OCI-LY3 (cell line): ENCODE measurements around the gene ROR2.

Experiments used
- H2AFZ ChIP-seq: fragments of 200-600, 300-600 bp; shearing (Covaris generic); 2 replicates; pipeline ENCODE4 v1.6.0; 2014; ENCODE audit warnings: antibody characterized with exemption, low read depth, low read length
- H3K27ac ChIP-seq: fragments of 200-600, 300-600 bp; sonication (generic); 2 replicates; pipeline ENCODE4 v1.5.1; 2014; ENCODE audit warnings: mild to moderate bottlenecking, low read length, moderate library complexity, mixed read lengths
- H3K27me3 ChIP-seq: fragments of 200-600, 300-600 bp; sonication (generic); 2 replicates; pipeline ENCODE4 v1.6.1; 2014; ENCODE audit warnings: low read depth, low read length, mixed read lengths
- H3K36me3 ChIP-seq: fragments of 200-600, 300-600 bp; sonication (generic); replicated peaks from 2 replicates; pipeline ENCODE3; 2014; ENCODE audit warnings: low read depth, low read length, mixed read lengths
- H3K4me1 ChIP-seq: fragments of 300-600, 200-600 bp; sonication (generic); 2 replicates; pipeline ENCODE4 v1.6.1; 2014; ENCODE audit warnings: low read length, mixed read lengths
- H3K4me2 ChIP-seq: fragments of 200-600, 300-600 bp; sonication (generic); 2 replicates; pipeline ENCODE4 v1.6.1; 2014; ENCODE audit warnings: low read length, mixed read lengths
- H3K4me3 ChIP-seq: fragments of 300-600, 200-600 bp; sonication (generic); 2 replicates; pipeline ENCODE4 v1.5.1; 2014; ENCODE audit warnings: antibody characterized with exemption, mild to moderate bottlenecking, low read length, moderate library complexity
- H3K79me2 ChIP-seq: fragments of 300-600, 200-600 bp; shearing (Covaris generic); 2 replicates; pipeline ENCODE4 v1.6.1; 2014; ENCODE audit warnings: mild to moderate bottlenecking, low read length, mixed read lengths
- H3K9ac ChIP-seq: fragments of 300-600, 200-600 bp; shearing (Covaris generic); 2 replicates; pipeline ENCODE4 v1.6.0; 2014; ENCODE audit warnings: mild to moderate bottlenecking, low read length, moderate library complexity
- H3K9me3 ChIP-seq: fragments of 200-600, 300-600 bp; shearing (Covaris generic); 2 replicates; pipeline ENCODE4 v1.6.1; 2014; ENCODE audit warnings: low read length, mixed read lengths; ENCODE audit not compliant: insufficient read depth
- H4K20me1 ChIP-seq: fragments of 200-600, 300-600 bp; sonication (generic); 2 replicates; pipeline ENCODE4 v1.6.1; 2016; ENCODE audit warnings: low read length, mixed read lengths; ENCODE audit not compliant: insufficient read depth
- CTCF ChIP-seq: fragments of 200-600, 300-600 bp; sonication (generic); IDR thresholded peaks from 2 replicates; pipeline ENCODE4 v1.5.1; 2014; ENCODE audit warnings: antibody characterized with exemption, low read length, low read depth
- EZH2phosphoT487 ChIP-seq: fragments of 200-600 bp; shearing (Covaris generic); IDR thresholded peaks from 2 replicates; pipeline ENCODE4 v1.6.1; 2018; ENCODE audit warnings: antibody characterized with exemption, mixed run types, low read depth

The ROR2 gene

GRCh38 chr9:91773156-91773555 lies 176.9 kb downstream of the ROR2 start:
- TF ChIP-seq EZH2phosphoT487 = no peak
- TF ChIP-seq CTCF = no peak
- Histone ChIP-seq H2AFZ (no peak overlapping the region), H3K9me3 (no peaks in the 10 kb centered on the region), H3K9ac (no peak overlapping the region), H3K4me1 (peaks cover 21% of the 10 kb centered on the region), H3K4me3 (no peak overlapping the region), H3K27me3 (no peaks in the 10 kb centered on the region; the same call in 1 of the 2 replicates), H3K79me2 (no peaks in the 10 kb centered on the region), H3K4me2 (no peak overlapping the region), H3K27ac (no peak overlapping the region), H3K36me3 (no peaks in the 10 kb centered on the region), H4K20me1 (no peaks in the 10 kb centered on the region)

- Histone ChIP-seq H4K20me1 (no peaks in the 10 kb centered on the region), H3K4me3 (no peak overlapping the region), H3K36me3 (no peaks in the 10 kb centered on the region), H3K4me1 (peaks cover 14% of the 10 kb centered on the region), H3K27ac (no peak overlapping the region), H3K9ac (no peak overlapping the region), H3K27me3 (peaks cover 3% of the 10 kb centered on the region; the same call in 1 of the 2 replicates), H3K9me3 (no peaks in the 10 kb centered on the region), H2AFZ (no peak overlapping the region), H3K4me2 (no peak overlapping the region), H3K79me2 (no peaks in the 10 kb centered on the region)
- TF ChIP-seq CTCF (no peak), EZH2phosphoT487 (no peak)
These were observed 178.2 kb downstream of the ROR2 start for GRCh38 chr9:91771864-91772263.

- no peak overlapping the region for H3K27ac ChIP-seq
- no peaks in the 10 kb centered on the region for H3K36me3 ChIP-seq
- no peaks in the 10 kb centered on the region for H4K20me1 ChIP-seq
- H3K9ac ChIP-seq = no peak overlapping the region
- TF ChIP-seq EZH2phosphoT487 = no peak
- TF ChIP-seq CTCF = no peak
- peaks cover 11% of the 10 kb centered on the region; the same call in 1 of the 2 replicates for H3K27me3 ChIP-seq
- peaks cover 5% of the 10 kb centered on the region; the same call in 1 of the 2 replicates for H3K4me1 ChIP-seq
- no peak overlapping the region for H2AFZ ChIP-seq
- no peaks in the 10 kb centered on the region for H3K79me2 ChIP-seq
- H3K4me2 ChIP-seq = no peak overlapping the region
- H3K4me3 ChIP-seq = no peak overlapping the region
- no peaks in the 10 kb centered on the region for H3K9me3 ChIP-seq
These were observed 179.0 kb downstream of the ROR2 start for GRCh38 chr9:91771027-91771426.

- Histone ChIP-seq H3K27me3 (peaks cover 19% of the 10 kb centered on the region; the same call in 1 of the 2 replicates), H3K4me1 (no peaks in the 10 kb centered on the region), H3K4me3 (no peak overlapping the region), H3K79me2 (no peaks in the 10 kb centered on the region), H3K4me2 (no peak overlapping the region), H2AFZ (no peak overlapping the region), H3K9me3 (no peaks in the 10 kb centered on the region), H3K9ac (no peak overlapping the region), H3K27ac (no peak overlapping the region), H4K20me1 (no peaks in the 10 kb centered on the region), H3K36me3 (no peaks in the 10 kb centered on the region)
- no peak for TF ChIP-seq EZH2phosphoT487
- TF ChIP-seq CTCF = no peak
These were observed 179.8 kb downstream of the ROR2 start for GRCh38 chr9:91770229-91770628.
